Activated CD8-positive, alpha-beta memory T cell treated with anti-CD3 and anti-CD28 coated beads for 36 hours (primary cell): Measurements from ENCODE around the gene LCE3B. TPM values are rescaled to one million over a fixed set of nuclear protein-coding genes. Genes with fewer than 3 reads are reported as not detected.
"Not testable (repeated sequence)": the region's sequence is repeated elsewhere in the genome, so short reads cannot be mapped to it uniquely, and the experiment has no call there.

Experiments
- CTCF ChIA-PET: fragments of 350-600 bp; sonication (Branson Sonifier 250); formaldehyde crosslinking; loops from one replicate; lab custom pipeline; 2021; ENCODE audit warnings: antibody characterized with exemption; lab: Charles Lee
- POLR2A ChIA-PET: fragments of 350-600 bp; sonication (Branson Sonifier 250); formaldehyde crosslinking; loops from one replicate; lab custom pipeline; 2021; ENCODE audit warnings: antibody characterized with exemption; lab: Charles Lee
- total RNA-seq, 2 experiments: library from RNA; stranded (reverse); gene quantifications; one replicate each; pipeline ENCODE4 v1.2.3, GENCODE V29; 2021

The LCE3B gene
- not detected for total RNA-seq

DNA sequence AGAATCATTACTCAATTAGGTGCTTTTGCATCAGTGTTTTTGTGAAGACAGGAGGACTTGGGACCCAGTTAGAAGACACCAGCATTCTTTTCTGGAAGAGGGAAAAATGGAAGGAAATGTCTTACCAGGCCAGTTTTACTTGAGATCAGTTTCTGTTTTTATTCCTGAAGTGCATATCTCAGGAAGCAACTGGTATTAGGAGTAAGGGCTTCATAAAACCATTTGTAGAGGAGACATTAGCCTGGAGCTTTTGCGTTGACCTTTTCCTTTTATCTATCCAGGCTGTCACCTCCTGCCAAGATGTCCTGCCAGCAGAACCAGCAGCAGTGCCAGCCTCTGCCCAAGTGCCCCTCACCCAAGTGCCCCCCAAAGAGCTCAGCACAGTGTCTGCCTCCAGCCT, at the start of gene LCE3B:
Gene LCE3B, plus strand, starts transcription at position 301 of the 400 bp plus-strand sequence. Its CDS starts 0 bp downstream, at position 301.
- ChIA-PET POLR2A (no interaction called here), CTCF (no interaction called here)

DNA sequence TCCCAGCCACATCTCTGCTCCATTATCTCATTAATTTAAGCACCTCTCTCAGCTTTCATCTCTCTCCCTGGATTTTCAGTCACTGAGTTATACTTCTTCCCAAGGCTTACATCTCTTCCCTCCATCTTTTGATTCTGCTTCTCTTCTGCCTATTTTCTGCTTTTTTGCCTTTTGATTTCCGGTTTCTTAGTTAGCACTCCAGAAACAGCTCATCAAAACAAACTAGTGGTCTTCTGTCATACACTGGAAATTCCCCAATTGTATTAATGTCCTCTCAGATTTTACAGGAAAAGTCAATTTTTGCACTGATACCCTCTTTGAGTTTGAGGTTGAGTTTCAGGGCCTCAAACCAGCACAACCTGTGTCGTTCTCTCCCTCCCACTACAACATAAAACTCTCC, 48.5 kb upstream of the LCE3B start:
- ChIA-PET POLR2A (no interaction called here), CTCF (no interaction called here)

GRCh38 chr1:152565535-152566215, 47.9 kb upstream of the LCE3B start:
- POLR2A ChIA-PET = no interaction called here
- CTCF ChIA-PET = no interaction called here

DNA sequence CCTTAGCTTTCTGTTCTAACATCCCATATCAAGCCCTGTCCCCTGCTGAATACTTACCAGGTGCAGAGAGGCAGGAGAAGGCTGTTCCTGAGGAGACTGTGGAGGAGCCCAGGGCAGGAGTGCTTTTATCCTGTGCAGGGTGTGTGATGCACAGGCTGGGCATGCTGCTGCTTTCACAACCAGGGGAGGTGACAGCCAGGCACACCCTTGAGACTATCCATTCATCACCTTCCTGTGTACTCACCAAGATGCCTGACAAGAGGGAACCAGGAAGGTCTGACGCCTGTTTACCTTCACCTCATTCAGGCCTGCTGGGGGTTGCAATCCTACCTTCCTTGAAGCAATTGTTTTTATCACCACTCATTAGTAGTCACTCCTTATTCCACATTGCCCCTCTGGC, 46.9 kb upstream of the LCE3B start, which contains the start of gene LCE3E:
Gene LCE3E, minus strand, starts transcription at position 100 of the 400 bp plus-strand sequence. CDS start 572 bp downstream, outside the sequence.
- ChIA-PET POLR2A (no interaction called here), CTCF (no interaction called here)

GRCh38 chr1:152577168-152577567, 36.4 kb upstream of the LCE3B start:
- ChIA-PET POLR2A (no interaction called here), CTCF (no interaction called here)

GRCh38 chr1:152579526-152579925, 34.1 kb upstream of the LCE3B start:
- CTCF ChIA-PET, POLR2A ChIA-PET: not testable (repeated sequence)

DNA sequence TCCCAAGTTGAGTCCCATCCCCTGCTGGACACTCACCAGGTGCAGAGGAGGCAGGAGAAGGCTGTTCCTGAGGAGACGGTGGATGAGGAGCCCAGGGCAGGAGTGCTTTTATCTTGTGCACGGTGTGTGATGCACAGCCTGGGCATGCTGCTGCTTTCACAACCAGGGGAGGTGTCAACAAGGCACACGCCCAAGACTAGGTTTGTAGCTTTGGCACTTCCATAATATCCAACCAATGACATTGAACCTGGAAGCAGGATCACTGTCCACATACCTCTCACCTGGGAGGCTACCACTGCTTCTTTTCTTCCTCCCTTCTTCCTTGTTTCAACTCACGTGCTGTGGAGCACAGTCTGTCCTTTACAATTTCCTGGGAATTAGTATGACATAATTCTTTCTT, 33.2 kb upstream of the LCE3B start, which contains the start of gene LCE3D:
Gene LCE3D, minus strand, starts transcription at position 84 of the 400 bp plus-strand sequence. CDS start 580 bp downstream, outside the sequence.
- ChIA-PET POLR2A (no interaction called here), CTCF (no interaction called here)

DNA sequence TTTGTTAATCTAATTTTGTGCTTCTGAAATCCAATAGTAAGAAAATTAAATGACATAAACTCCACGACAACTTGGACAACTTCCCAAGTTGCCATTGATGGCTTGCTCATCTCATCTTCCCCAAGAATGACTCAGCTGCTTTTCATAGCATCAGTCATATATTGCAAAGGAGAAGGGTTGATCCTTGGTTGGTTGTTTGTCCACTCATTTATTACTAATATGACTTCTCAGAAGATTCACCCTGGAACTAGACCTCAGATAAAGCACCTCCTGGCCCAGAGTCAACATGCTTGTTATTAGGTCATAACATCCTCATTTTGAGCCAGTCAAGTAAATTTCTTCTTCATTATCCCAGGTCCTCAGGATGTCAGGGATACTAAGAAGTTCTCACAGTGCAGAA, 31.0 kb upstream of the LCE3B start:
- ChIA-PET POLR2A (no interaction called here), CTCF (no interaction called here)

GRCh38 chr1:152585586-152585985, 28.0 kb upstream of the LCE3B start:
- POLR2A ChIA-PET = no interaction called here
- CTCF ChIA-PET = no interaction called here

GRCh38 chr1:152596986-152597385, 16.6 kb upstream of the LCE3B start:
- ChIA-PET POLR2A (no interaction called here), CTCF (no interaction called here)

- ChIA-PET POLR2A (no interaction called here), CTCF (no interaction called here)
Measured at GRCh38 chr1:152599934-152600333, 13.7 kb upstream of the LCE3B start, which contains the start of gene LCE3C. TSS of gene LCE3C (plus strand) at chr1:152600234. CDS start at chr1:152600732, 498 bp downstream.

DNA sequence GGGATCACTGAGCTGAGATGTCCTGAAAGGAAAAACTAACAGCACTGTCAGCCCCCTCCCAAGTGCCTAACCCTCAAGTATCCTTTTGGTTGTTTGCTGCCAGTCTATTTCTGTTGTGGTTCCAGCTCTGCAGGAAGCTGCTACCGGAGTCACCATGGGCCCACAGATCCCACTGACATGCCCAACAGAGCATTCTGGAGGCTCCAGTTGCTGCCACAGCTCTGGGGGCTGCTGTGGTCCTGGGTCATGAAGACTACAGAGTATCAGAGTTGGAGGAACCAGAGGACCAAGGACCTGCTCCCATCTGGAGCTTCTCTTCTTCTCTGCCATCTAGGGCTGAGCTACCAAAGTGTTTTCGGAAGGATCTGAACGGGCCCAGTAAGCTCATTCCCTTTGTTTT, 8.4 kb downstream of the LCE3B start:
- POLR2A ChIA-PET = no interaction called here

GRCh38 chr1:152622803-152623202, 9.2 kb downstream of the LCE3B start, which contains the start of gene LCE3A:
TSS of gene LCE3A (minus strand) at chr1:152623103. CDS start at chr1:152623103, 0 bp downstream.
- POLR2A ChIA-PET = no interaction called here
- CTCF ChIA-PET = no interaction called here

More for the DNA sequence above, 8.4 kb downstream of the LCE3B start:
- CTCF ChIA-PET = no interaction called here

- ChIA-PET CTCF (no interaction called here), POLR2A (no interaction called here)
Measured at GRCh38 chr1:152623203-152623844, 9.7 kb downstream of the LCE3B start.

DNA sequence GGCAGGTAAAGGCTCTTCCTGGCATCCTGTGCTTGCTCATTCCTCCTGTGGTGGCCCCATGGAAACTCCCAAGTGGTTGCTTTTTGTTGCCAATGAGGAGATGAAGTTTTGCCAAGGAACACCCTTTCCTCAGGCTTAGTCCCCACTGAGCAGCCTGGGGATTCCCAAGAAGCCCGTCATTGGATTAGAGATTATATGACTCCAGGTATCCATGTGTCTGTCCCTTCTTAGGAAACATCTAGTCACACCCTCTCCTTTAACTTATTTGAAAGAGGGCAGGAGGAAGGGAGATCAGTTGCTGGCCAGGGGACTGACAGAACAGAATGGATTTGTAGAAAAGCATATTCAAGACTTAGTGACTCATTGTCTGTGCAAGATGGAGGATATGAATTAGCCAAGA, 13.1 kb downstream of the LCE3B start:
- CTCF ChIA-PET = no interaction called here
- POLR2A ChIA-PET = no interaction called here

GRCh38 chr1:152630596-152630995, 17.0 kb downstream of the LCE3B start:
- ChIA-PET CTCF (no interaction called here), POLR2A (no interaction called here)

GRCh38 chr1:152640351-152640750, 26.7 kb downstream of the LCE3B start:
- ChIA-PET CTCF (no interaction called here), POLR2A (no interaction called here)

DNA sequence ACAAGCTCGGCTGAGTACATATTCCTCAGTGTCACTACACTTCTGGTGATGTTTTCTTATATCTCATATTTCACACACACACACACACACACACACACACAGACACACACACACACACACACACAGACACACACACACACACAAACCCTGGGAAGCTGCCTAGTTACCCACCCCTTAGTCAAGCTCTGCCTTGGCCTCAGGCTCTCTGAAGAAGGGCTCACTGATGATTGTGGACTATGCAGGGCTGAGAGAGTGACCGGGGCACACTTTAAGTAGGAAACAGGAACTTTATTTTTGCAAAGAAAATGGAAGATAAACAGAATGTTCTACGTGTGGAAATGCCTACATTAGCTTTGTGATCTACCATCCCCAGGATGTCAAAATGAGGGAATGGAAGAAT, 30.3 kb downstream of the LCE3B start:
- ChIA-PET CTCF (no interaction called here), POLR2A (no interaction called here)

- ChIA-PET CTCF (interaction anchor here (0.9 kb wide), 1 partner anchor 9 kb away, joined by 3 read pairs; no protein-coding TSS in a partner anchor), POLR2A (no interaction called here)
Measured at GRCh38 chr1:152645146-152645545, 31.5 kb downstream of the LCE3B start.

- ChIA-PET CTCF (no interaction called here), POLR2A (interaction anchor here (0.6 kb wide), 1 partner anchor 57 kb away, joined by 3 read pairs; no protein-coding TSS in a partner anchor)
Measured at GRCh38 chr1:152646656-152647055, 33.0 kb downstream of the LCE3B start.

DNA sequence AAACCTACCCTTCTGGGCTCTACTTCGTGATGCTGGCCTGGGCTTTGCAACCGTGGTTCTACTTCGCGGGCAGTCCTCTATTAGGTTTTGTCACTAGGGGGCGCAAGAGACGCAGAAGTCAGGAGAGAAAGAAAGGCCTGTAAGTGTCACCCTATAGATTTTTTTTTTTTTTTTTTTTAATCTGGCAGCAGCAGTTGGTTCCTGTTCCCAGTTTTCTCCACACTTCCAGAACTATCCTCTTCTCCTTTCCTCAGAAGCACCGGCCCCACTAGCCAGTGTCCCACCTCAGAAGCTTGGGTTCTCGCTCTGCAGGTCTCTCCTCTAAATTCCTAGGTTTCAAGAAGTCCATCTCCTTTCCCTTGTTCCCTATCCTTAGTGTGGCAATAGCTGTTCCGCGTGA, 40.5 kb downstream of the LCE3B start:
- CTCF ChIA-PET = interaction anchor here (0.7 to 1.3 kb wide), 7 partner anchors 9 to 846 kb away, joined by 3 to 5 read pairs (median 3); no protein-coding TSS in a partner anchor
- POLR2A ChIA-PET = no interaction called here
